GM21528 (cell line): ENCODE measurements around the gene DCTN1.

Experiments used
- ATAC-seq: cut with Tn5 transposase; IDR thresholded peaks from one replicate; pipeline ENCODE4 v1.9.1; 2021; ENCODE audit warnings: mild to moderate bottlenecking, moderate library complexity; ENCODE audit not compliant: unreplicated experiment, low FRiP score

DCTN1 gene

GRCh38 chr2:74414881-74415761, 35.0 kb upstream of the DCTN1 start:
- no peak for ATAC-seq

GRCh38 chr2:74414441-74414840, 34.3 kb upstream of the DCTN1 start:
- no peak for ATAC-seq

GRCh38 chr2:74413001-74413698, 33.0 kb upstream of the DCTN1 start:
- no peak for ATAC-seq

GRCh38 chr2:74407682-74408081, 27.6 kb upstream of the DCTN1 start:
- ATAC-seq: no peak

GRCh38 chr2:74406035-74406434, 25.9 kb upstream of the DCTN1 start:
- ATAC-seq: no peak

- no peak for ATAC-seq
These were observed 21.8 kb upstream of the DCTN1 start for GRCh38 chr2:74401891-74402290.

- no peak for ATAC-seq
These were observed 19.7 kb upstream of the DCTN1 start for GRCh38 chr2:74399785-74400184.

GRCh38 chr2:74396149-74396548, 16.0 kb upstream of the DCTN1 start:
- no peak for ATAC-seq

GRCh38 chr2:74393525-74393924, 13.4 kb upstream of the DCTN1 start:
- no peak for ATAC-seq

- no peak for ATAC-seq
These were observed 12.3 kb upstream of the DCTN1 start for GRCh38 chr2:74392449-74392743.

- ATAC-seq: peak; percentile 63
These were observed 11.7 kb upstream of the DCTN1 start for GRCh38 chr2:74391580-74392448.

- ATAC-seq: no peak
These were observed 11.1 kb upstream of the DCTN1 start for GRCh38 chr2:74391209-74391579.

- no peak for ATAC-seq
These were observed 10.5 kb upstream of the DCTN1 start for GRCh38 chr2:74390606-74391005.

- no peak for ATAC-seq
These were observed 7.2 kb upstream of the DCTN1 start for GRCh38 chr2:74387346-74387745.

GRCh38 chr2:74385396-74385795, 5.3 kb upstream of the DCTN1 start:
- no peak for ATAC-seq

GRCh38 chr2:74384051-74384450, 3.9 kb upstream of the DCTN1 start:
- ATAC-seq: no peak

GRCh38 chr2:74383254-74383653, 3.1 kb upstream of the DCTN1 start:
- ATAC-seq: no peak

- ATAC-seq: no peak
These were observed 1.6 kb upstream of the DCTN1 start for GRCh38 chr2:74381751-74382150.

GRCh38 chr2:74378007-74378406, 2.1 kb downstream of the DCTN1 start:
- ATAC-seq: no peak

- ATAC-seq: no peak
These were observed 4.3 kb downstream of the DCTN1 start for GRCh38 chr2:74375838-74376237.

- no peak for ATAC-seq
These were observed 5.5 kb downstream of the DCTN1 start for GRCh38 chr2:74374509-74375205.
